Measurements from ENCODE around the gene KCNK3. TPM values are rescaled to one million over a fixed set of nuclear protein-coding genes. Genes with fewer than 3 reads are reported as not detected.

Gene KCNK3
- total RNA-seq, 4 donors from 2014 or later, result 2.1 to 13.0 (median 7.9) TPM

- Histone ChIP-seq H3K9me3 (no peaks in the 10 kb centered on the region), H3K27me3 (no peaks in the 10 kb centered on the region), H3K4me1 (peaks cover 8 to 14% (median 11%) of the 10 kb centered on the region in 4 donors), H3K27ac (replicated peaks in 1 of 4) (no peak overlapping the region), H3K36me3 (peaks cover 51 to 83% (median 78%) of the 10 kb centered on the region in 4 donors), H3K4me3 (no peak overlapping the region)
- intact Hi-C loops (cut with DNase I), result no loop called here
- 93% methylated on average over 5 of the region's 18 CpGs for WGBS
- no peak for DNase-seq (ENCODE audit: extremely low spot score)
- TF ChIP-seq, protein P1, sequence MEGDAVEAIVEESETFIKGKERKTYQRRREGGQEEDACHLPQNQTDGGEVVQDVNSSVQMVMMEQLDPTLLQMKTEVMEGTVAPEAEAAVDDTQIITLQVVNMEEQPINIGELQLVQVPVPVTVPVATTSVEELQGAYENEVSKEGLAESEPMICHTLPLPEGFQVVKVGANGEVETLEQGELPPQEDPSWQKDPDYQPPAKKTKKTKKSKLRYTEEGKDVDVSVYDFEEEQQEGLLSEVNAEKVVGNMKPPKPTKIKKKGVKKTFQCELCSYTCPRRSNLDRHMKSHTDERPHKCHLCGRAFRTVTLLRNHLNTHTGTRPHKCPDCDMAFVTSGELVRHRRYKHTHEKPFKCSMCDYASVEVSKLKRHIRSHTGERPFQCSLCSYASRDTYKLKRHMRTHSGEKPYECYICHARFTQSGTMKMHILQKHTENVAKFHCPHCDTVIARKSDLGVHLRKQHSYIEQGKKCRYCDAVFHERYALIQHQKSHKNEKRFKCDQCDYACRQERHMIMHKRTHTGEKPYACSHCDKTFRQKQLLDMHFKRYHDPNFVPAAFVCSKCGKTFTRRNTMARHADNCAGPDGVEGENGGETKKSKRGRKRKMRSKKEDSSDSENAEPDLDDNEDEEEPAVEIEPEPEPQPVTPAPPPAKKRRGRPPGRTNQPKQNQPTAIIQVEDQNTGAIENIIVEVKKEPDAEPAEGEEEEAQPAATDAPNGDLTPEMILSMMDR (IDR thresholded peaks at IDR 0.05), result no peak
- no peak for TF ChIP-seq POLR2A (IDR thresholded peaks at IDR 0.05; ENCODE audit: low read depth)
- no peak for TF ChIP-seq POLR2AphosphoS5 (IDR thresholded peaks at IDR 0.05)
- TF ChIP-seq EP300 (IDR thresholded peaks at IDR 0.05), result no peak
These were observed 85.6 kb downstream of the KCNK3 start for GRCh38 chr2:26778098-26778497.

DNA sequence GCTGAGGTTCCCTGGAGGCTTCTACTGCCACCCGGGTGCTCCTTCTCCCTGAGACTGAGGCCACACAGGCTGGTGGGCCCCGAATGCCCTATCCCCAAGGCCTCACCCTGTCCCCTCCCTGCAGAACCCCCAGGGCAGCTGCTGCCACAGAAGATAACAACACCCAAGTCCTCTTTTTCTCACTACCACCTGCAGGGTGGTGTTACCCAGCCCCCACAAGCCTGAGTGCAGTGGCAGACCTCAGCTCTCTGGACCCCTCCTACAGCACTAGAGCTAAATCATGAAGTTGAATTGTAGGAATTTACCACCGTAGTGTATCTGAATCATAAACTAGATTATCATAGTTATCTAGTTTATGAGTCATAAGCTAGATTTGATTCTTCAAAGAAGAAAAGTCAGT is 86.0 kb downstream of the KCNK3 start:
- DNase-seq (ENCODE audit: extremely low spot score), result no peak
- Histone ChIP-seq H3K4me3 (no peak overlapping the region), H3K27me3 (no peaks in the 10 kb centered on the region), H3K4me1 (peaks cover 4 to 10% (median 7%) of the 10 kb centered on the region in 4 donors), H3K27ac (replicated peaks in 1 of 4) (no peak overlapping the region), H3K36me3 (peaks cover 51 to 83% (median 78%) of the 10 kb centered on the region in 4 donors), H3K9me3 (no peaks in the 10 kb centered on the region)
- no peak for TF ChIP-seq POLR2A (IDR thresholded peaks at IDR 0.05; ENCODE audit: low read depth)
- TF ChIP-seq EP300 (IDR thresholded peaks at IDR 0.05), result no peak
- no peak for TF ChIP-seq POLR2AphosphoS5 (IDR thresholded peaks at IDR 0.05)
- TF ChIP-seq, protein P1 (IDR thresholded peaks at IDR 0.05), result no peak
- 85% methylated on average over 2 of the region's 3 CpGs for WGBS
- intact Hi-C loops (cut with DNase I), result no loop called here

- no peak for DNase-seq (ENCODE audit: extremely low spot score)
- 100% methylated on average over 4 of the region's 4 CpGs for WGBS
- Histone ChIP-seq H3K27ac (replicated peaks in 1 of 4) (no peak overlapping the region), H3K4me1 (peaks cover 3 to 6% (median 4%) of the 10 kb centered on the region in 4 donors), H3K27me3 (no peaks in the 10 kb centered on the region), H3K4me3 (no peak overlapping the region), H3K9me3 (no peaks in the 10 kb centered on the region), H3K36me3 (peaks cover 44 to 66% (median 63%) of the 10 kb centered on the region in 4 donors)
- intact Hi-C loops (cut with DNase I), result no loop called here
- TF ChIP-seq POLR2AphosphoS5 (IDR thresholded peaks at IDR 0.05) (peak in 1 of 2 donors; percentile 14), POLR2A (IDR thresholded peaks at IDR 0.05; ENCODE audit: low read depth) (no peak), EP300 (IDR thresholded peaks at IDR 0.05) (no peak)
- TF ChIP-seq, protein P1 (IDR thresholded peaks at IDR 0.05), result no peak
These were observed 87.8 kb downstream of the KCNK3 start for GRCh38 chr2:26780203-26780760.

Small RNA genes lying within 50 kb of the gene (small RNA-seq; reads per million reads assigned to genes)
- 0 reads per million in 3 donors for gene AC015977.1

Other genes with a start within 250 kb of the KCNK3 start
- gene OTOF, start 214.6 kb upstream of the KCNK3 start, total RNA-seq, result 1 to 10 TPM in 1 of 4 donors, under 1 TPM in 3; 0.13 to 1.5 (median 0.38) TPM
- gene CIB4, start 51.4 kb upstream of the KCNK3 start, total RNA-seq, result not detected
- gene SLC35F6, start 71.6 kb downstream of the KCNK3 start, total RNA-seq, result 10 to 100 TPM; 31.6 to 50.7 (median 41.3) TPM
- under 1 TPM in 1 of 4 donors, not detected in 3; 0.34 TPM for gene CENPA, start 93.3 kb downstream of the KCNK3 start, total RNA-seq
- under 1 TPM; 0.13 to 0.50 (median 0.41) TPM for gene DPYSL5, start 155.4 kb downstream of the KCNK3 start, total RNA-seq